ENCODE measurements around the gene WDR36. TPM values are rescaled to one million over a fixed set of nuclear protein-coding genes. Genes with fewer than 3 reads are reported as not detected.
A peak's percentile ranks its signal among the peaks of the same experiment; 100 is the strongest.

The WDR36 gene
- total RNA-seq (2021; fragmentation: NEBNext Ultra II Directional; extraction: Animal tissue kit (Norgen Biotek cat#: 25700)), result 41.8 and 43.7 TPM in 2 replicates
- polyA plus RNA-seq (2011; rRNA removed), result 6.9 and 9.3 TPM in 2 replicates
- 10.6 TPM for polyA plus RNA-seq (2011; cell fraction: cytosol; rRNA removed)
- 12.9 TPM for polyA plus RNA-seq (2011; cell fraction: nucleus; rRNA removed)
- 9.9 to 24.1 TPM (median 13.2 TPM) in 4 replicates for polyA plus RNA-seq (2012, experiment 1 of 2)
- polyA plus RNA-seq (2012, experiment 2 of 2), result 1.1 TPM
- polyA plus RNA-seq (2013, experiment 1 of 2), result 19.2 TPM
- 18.7 TPM for polyA plus RNA-seq (2013, experiment 2 of 2)
- 47.0 and 59.6 TPM in 2 replicates for polyA minus RNA-seq (2011; rRNA and poly(A)+ RNA removed)
- polyA minus RNA-seq (2011; cell fraction: cytosol; rRNA and poly(A)+ RNA removed), result 28.5 TPM
- polyA minus RNA-seq (2011; cell fraction: nucleus; rRNA and poly(A)+ RNA removed), result 107 TPM
- long read RNA-seq, experiment 1, full-length matches to known transcripts, result 1 of 22 reads
- long read RNA-seq, experiment 1, partial matches to known transcripts, result 20 of 22 reads
- long read RNA-seq, experiment 1, other reads (novel, unspliced or antisense), result 1 of 22 reads
- long read RNA-seq, experiment 2, full-length matches to known transcripts, result 11 of 21 reads
- long read RNA-seq, experiment 2, partial matches to known transcripts, result 6 of 21 reads
- long read RNA-seq, experiment 2, other reads (novel, unspliced or antisense), result 4 of 21 reads

- peak within 1 kb of the TSS; percentile 78 to 99 (median 98) for H3K4me3 ChIP-seq (ENCODE audit: extremely low read depth in 1 of 4, insufficient read depth in 2 of 4, low read depth in 3 of 4, low read length in 4 of 4)
- no peak within 1 kb of the TSS for H3K23ac ChIP-seq (ENCODE audit: insufficient read length)
- no peak within 1 kb of the TSS for H2BK15ac ChIP-seq (ENCODE audit: low read length)
- 2% methylated on average over 47 of the region's 50 CpGs; no CpG with 5 or more reads in 1 of the 2 experiments for WGBS, 2 experiments (ENCODE audit: extremely low coverage in 1 of 2, insufficient coverage in 1 of 2, insufficient read length in 1 of 2, insufficient replicate concordance in 2 of 2, low coverage in 1 of 2, low lambda C conversion rate in 2 of 2, missing lambda C conversion rate in 1 of 2)
- H4K20me1 ChIP-seq (replicated peaks in 1 of 2; ENCODE audit: control insufficient read depth in 1 of 2, insufficient read depth in 2 of 2, low read length in 2 of 2), result no peaks in the 10 kb centered on the region
- H3K9me3 ChIP-seq (ENCODE audit: insufficient read depth in 2 of 2, low read depth in 1 of 2, low read length in 1 of 2), result peaks cover 8 to 9% of the 10 kb centered on the region in 2 experiments
- H2AK5ac ChIP-seq (ENCODE audit: low read depth, low read length), result no peak within 1 kb of the TSS
- H2BK20ac ChIP-seq (ENCODE audit: low read length), result no peak within 1 kb of the TSS
- H2BK12ac ChIP-seq (ENCODE audit: low read depth, low read length), result no peak within 1 kb of the TSS; the same call in 1 of the 2 replicates
- H4K8ac ChIP-seq (ENCODE audit: extremely low read depth, insufficient read depth, low read length), result peak within 1 kb of the TSS; percentile 96; the same call in 1 of the 2 replicates
- no peak within 1 kb of the TSS for H3K4ac ChIP-seq (replicated peaks; ENCODE audit: insufficient read length, low read depth, low read length)
- H3K79me2 ChIP-seq (ENCODE audit: control insufficient read depth in 1 of 2, insufficient read depth in 2 of 2, low read length in 2 of 2), result peaks cover 17 to 42% of the 10 kb centered on the region in 2 experiments
- H2BK120ac ChIP-seq (replicated peaks; ENCODE audit: low read depth, low read length), result no peak within 1 kb of the TSS
- FAIRE-seq (peak; percentile 86), DNase-seq (ENCODE audit: low read depth in 1 of 2, low spot score in 2 of 2) (peak; percentile 81 to 93)
- H4K5ac ChIP-seq (ENCODE audit: insufficient read length, low read depth, low read length), result peak within 1 kb of the TSS; percentile 20
- H2AFZ ChIP-seq (ENCODE audit: low read length), result peak within 1 kb of the TSS; percentile 89
- H3K4me2 ChIP-seq (ENCODE audit: insufficient read depth in 1 of 2, low read depth in 2 of 2, low read length in 2 of 2), result peak within 1 kb of the TSS; percentile 67 to 69
- peak within 1 kb of the TSS; percentile 76 to 89 (median 86) for H3K9ac ChIP-seq (replicated peaks in 1 of 4; ENCODE audit: extremely low read depth in 1 of 4, low read depth in 3 of 4, low read length in 3 of 4)
- no peaks in the 10 kb centered on the region; the same call in 1 of the 2 replicates for H3K79me1 ChIP-seq (ENCODE audit: low read depth, low read length)
- POLR2A ChIA-PET (ENCODE audit: partially characterized antibody), result interaction anchor here (0.8 to 1.9 kb wide), 5 partner anchors 10 to 43 kb away, joined by 3 to 5 read pairs (median 3); no protein-coding TSS in a partner anchor
- H3K27me3 ChIP-seq (replicated peaks in 1 of 4; ENCODE audit: control insufficient read depth in 3 of 4, extremely low read depth in 1 of 4, insufficient read depth in 3 of 4, low read length in 3 of 4), result peaks cover 4 to 6% (median 5%) of the 10 kb centered on the region in 4 experiments
- 0 out of 2 replicates have a peak, but pooled peaks cover 2% of the 10 kb centered on the region for H3K23me2 ChIP-seq (ENCODE audit: low read depth, low read length)
- no peak within 1 kb of the TSS for H3K14ac ChIP-seq (ENCODE audit: insufficient read length)
- H4K91ac ChIP-seq (replicated peaks; ENCODE audit: insufficient read length, low read length), result peak within 1 kb of the TSS; percentile 32
- peak within 1 kb of the TSS; percentile 73 for H2BK5ac ChIP-seq (ENCODE audit: low read depth, low read length)
- H3K4me1 ChIP-seq (replicated peaks in 1 of 4; ENCODE audit: control insufficient read depth in 3 of 4, insufficient read depth in 4 of 4, low read length in 3 of 4), result peaks cover 0 to 3% (median under 1%) of the 10 kb centered on the region in 4 experiments; a peak in 1 of 7 replicates
- H3K27ac ChIP-seq (ENCODE audit: low read depth, low read length), result peak within 1 kb of the TSS; percentile 77
- no peak within 1 kb of the TSS for H3K56ac ChIP-seq (replicated peaks; ENCODE audit: insufficient read length, low read depth, low read length)
- CTCF ChIA-PET (ENCODE audit: partially characterized antibody), result interaction anchor here (0.9 to 2.2 kb wide), 3 partner anchors 11 to 25 kb away, joined by 3 to 8 read pairs (median 4); no protein-coding TSS in a partner anchor
- peak within 1 kb of the TSS; percentile 10; the same call in 1 of the 2 replicates for H3K18ac ChIP-seq (ENCODE audit: extremely low read depth, low read length)
- peaks cover 0 to 20% (median 11%) of the 10 kb centered on the region in 4 experiments; a peak in 4 of 8 replicates for H3K36me3 ChIP-seq (ENCODE audit: control insufficient read depth in 2 of 4, insufficient read depth in 4 of 4, low read length in 3 of 4)
- TF ChIP-seq TAF1 (IDR thresholded peaks at IDR 0.05; ENCODE audit: low read depth, low read length) (peak; percentile 94), YY1 (IDR thresholded peaks at IDR 0.05; ENCODE audit: low read depth, low read length) (peak; percentile 71), TEAD4 (IDR thresholded peaks at IDR 0.05; ENCODE audit: low read depth, low read length) (peak; percentile 6; the same call in 1 of the 2 replicates), CTCF (IDR thresholded peaks at IDR 0.05; ENCODE audit: control extremely low read depth in 1 of 3, insufficient read depth in 1 of 3, low read depth in 1 of 3, low read length in 3 of 3) (no peak), FOSL1 (IDR thresholded peaks at IDR 0.05; ENCODE audit: insufficient read depth, low read depth, low read length) (no peak)
Observed at GRCh38 chr5:111092062-111092853, at the start of gene WDR36. TSS of gene WDR36 (plus strand) at chr5:111092348. CDS start at chr5:111092457, 109 bp downstream.
